GM13976 (cell line): ENCODE results near the gene FSD1.

ENCODE experiments used
- DNase-seq: peaks from one replicate; pipeline ENCODE4 v3.0.0; 2012; ENCODE audit warnings: low spot score
- in situ Hi-C: fragments of 300-500 bp; cut with MboI; formaldehyde crosslinking; loops from one replicate; pipeline ENCODE4 v1.12.0; 2022; ENCODE audit warnings: low sequenced_read_pairs, mixed read lengths, inconsistent platforms; ENCODE audit not compliant: unreplicated experiment
- TF ChIP-seq, protein P1 (sequence below): IDR thresholded peaks from 2 replicates; pipeline ENCODE4 v1.5.1; 2012; ENCODE audit warnings: borderline replicate concordance, mild to moderate bottlenecking; ENCODE audit not compliant: insufficient read depth; ENCODE audit errors: extremely low read depth, missing control alignments, control extremely low read depth

The FSD1 gene

DNA sequence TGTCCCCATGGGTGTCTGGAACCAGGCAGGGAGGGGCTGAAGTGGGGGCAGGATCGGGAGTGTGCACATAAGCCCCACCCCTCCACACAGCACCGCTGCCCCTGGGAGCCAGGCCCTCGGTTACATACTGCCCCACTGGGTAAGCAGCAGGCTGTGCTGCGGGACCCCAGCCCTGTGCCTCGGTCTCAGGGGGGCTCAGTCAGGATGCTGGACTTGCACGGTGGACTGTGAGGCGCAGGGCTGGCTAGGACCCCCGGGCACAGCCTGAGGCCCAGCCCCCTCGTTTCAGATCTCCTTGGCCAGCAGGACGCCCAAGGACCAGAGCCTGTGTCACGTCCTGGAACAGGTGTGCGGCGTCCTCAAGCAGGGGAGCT lies 55.2 kb downstream of the FSD1 start:
- TF ChIP-seq, protein P1, sequence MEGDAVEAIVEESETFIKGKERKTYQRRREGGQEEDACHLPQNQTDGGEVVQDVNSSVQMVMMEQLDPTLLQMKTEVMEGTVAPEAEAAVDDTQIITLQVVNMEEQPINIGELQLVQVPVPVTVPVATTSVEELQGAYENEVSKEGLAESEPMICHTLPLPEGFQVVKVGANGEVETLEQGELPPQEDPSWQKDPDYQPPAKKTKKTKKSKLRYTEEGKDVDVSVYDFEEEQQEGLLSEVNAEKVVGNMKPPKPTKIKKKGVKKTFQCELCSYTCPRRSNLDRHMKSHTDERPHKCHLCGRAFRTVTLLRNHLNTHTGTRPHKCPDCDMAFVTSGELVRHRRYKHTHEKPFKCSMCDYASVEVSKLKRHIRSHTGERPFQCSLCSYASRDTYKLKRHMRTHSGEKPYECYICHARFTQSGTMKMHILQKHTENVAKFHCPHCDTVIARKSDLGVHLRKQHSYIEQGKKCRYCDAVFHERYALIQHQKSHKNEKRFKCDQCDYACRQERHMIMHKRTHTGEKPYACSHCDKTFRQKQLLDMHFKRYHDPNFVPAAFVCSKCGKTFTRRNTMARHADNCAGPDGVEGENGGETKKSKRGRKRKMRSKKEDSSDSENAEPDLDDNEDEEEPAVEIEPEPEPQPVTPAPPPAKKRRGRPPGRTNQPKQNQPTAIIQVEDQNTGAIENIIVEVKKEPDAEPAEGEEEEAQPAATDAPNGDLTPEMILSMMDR, result no peak
- peak; percentile 31 for DNase-seq
- in situ Hi-C loops, result loop anchor here (10.0 kb wide), 1 partner anchor 95 kb away; no protein-coding TSS in a partner anchor

GRCh38 chr19:4360081-4360569 lies 55.7 kb downstream of the FSD1 start:
- TF ChIP-seq, protein P1, result no peak
- in situ Hi-C loops, result no loop called here
- DNase-seq, result no peak

GRCh38 chr19:4360641-4361151 lies 56.3 kb downstream of the FSD1 start:
- DNase-seq, result no peak
- in situ Hi-C loops, result no loop called here
- TF ChIP-seq, protein P1, result no peak

GRCh38 chr19:4361152-4362046 lies 57.0 kb downstream of the FSD1 start:
- DNase-seq, result no peak
- in situ Hi-C loops, result no loop called here
- TF ChIP-seq, protein P1, result no peak

GRCh38 chr19:4362101-4362828 lies 57.9 kb downstream of the FSD1 start:
- TF ChIP-seq, protein P1, result no peak
- DNase-seq, result no peak
- in situ Hi-C loops, result no loop called here

- TF ChIP-seq, protein P1, result no peak
- in situ Hi-C loops, result no loop called here
- DNase-seq, result peak; percentile 38
Observed at GRCh38 chr19:4362831-4363545, 58.6 kb downstream of the FSD1 start.
